Nephron progenitor cell (in vitro differentiated cells): ENCODE data around the gene VCP.
A peak's percentile ranks its signal among the peaks of the same experiment; 100 is the strongest.

ENCODE experiments used
- DNase-seq: peaks from one replicate; pipeline ENCODE4 v3.0.0; 2021
- H3K27ac Mint-ChIP-seq: 2 replicates; pipeline ENCODE4 v1.8.0; 2021; ENCODE audit warnings: mild to moderate bottlenecking, moderate library complexity, mixed read lengths
- H3K27me3 Mint-ChIP-seq: 2 replicates; pipeline ENCODE4 v1.8.0; 2021; ENCODE audit warnings: mild to moderate bottlenecking, low read depth, mixed read lengths; ENCODE audit not compliant: poor library complexity
- H3K36me3 Mint-ChIP-seq: 2 replicates; pipeline ENCODE4 v1.8.0; 2021; ENCODE audit warnings: low read depth, mixed read lengths
- H3K4me1 Mint-ChIP-seq: 2 replicates; pipeline ENCODE4 v1.8.0; 2021; ENCODE audit warnings: mixed read lengths
- H3K4me3 Mint-ChIP-seq: 2 replicates; pipeline ENCODE4 v1.8.0; 2021; ENCODE audit warnings: mild to moderate bottlenecking, moderate library complexity, mixed read lengths
- H3K9me3 Mint-ChIP-seq: 2 replicates; pipeline ENCODE4 v1.8.0; 2021; ENCODE audit warnings: mild to moderate bottlenecking, moderate library complexity, mixed read lengths
- TF ChIP-seq, protein P1 (sequence below): fragments of 200-600 bp; sonication (generic); IDR thresholded peaks from 2 replicates; pipeline ENCODE4 v1.5.0; 2021; ENCODE audit warnings: antibody characterized with exemption

The VCP gene

DNA sequence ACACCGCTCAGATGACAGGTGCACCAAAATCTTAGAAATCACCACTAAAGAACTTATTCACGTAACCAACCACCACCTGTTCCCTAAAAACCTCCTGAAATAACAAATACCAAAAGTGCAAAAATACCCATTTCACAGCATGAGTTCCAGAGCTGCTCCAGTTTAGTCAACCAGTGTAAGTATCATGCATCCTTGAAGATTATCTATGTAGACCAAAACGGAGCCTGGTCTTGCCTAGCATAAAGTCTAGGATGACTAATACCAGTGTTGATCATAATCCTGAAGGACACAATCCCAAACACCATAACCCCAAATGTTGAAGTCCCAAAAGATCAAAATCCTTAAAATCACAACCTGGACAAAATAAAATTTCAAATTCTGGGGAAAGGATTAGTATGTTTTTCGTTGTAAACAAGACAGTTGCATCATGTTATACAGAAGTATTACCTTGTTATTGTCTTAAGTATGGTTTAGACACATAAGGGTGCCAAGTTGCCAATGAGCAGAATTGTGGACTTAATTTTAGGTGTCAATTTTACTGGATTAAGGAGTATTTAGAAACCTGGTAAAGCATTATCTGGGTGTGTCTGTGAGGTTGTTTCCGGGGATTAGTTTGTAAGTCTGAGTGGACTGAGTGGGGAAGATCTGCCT is 18.1 kb downstream of the VCP start:
- DNase-seq, result no peak
- Mint-ChIP-seq H3K4me1 (no peaks in the 10 kb centered on the region), H3K9me3 (peaks cover 4% of the 10 kb centered on the region), H3K36me3 (peaks cover 97% of the 10 kb centered on the region), H3K4me3 (no peak overlapping the region), H3K27me3 (no peaks in the 10 kb centered on the region), H3K27ac (no peak overlapping the region)
- TF ChIP-seq, protein P1, sequence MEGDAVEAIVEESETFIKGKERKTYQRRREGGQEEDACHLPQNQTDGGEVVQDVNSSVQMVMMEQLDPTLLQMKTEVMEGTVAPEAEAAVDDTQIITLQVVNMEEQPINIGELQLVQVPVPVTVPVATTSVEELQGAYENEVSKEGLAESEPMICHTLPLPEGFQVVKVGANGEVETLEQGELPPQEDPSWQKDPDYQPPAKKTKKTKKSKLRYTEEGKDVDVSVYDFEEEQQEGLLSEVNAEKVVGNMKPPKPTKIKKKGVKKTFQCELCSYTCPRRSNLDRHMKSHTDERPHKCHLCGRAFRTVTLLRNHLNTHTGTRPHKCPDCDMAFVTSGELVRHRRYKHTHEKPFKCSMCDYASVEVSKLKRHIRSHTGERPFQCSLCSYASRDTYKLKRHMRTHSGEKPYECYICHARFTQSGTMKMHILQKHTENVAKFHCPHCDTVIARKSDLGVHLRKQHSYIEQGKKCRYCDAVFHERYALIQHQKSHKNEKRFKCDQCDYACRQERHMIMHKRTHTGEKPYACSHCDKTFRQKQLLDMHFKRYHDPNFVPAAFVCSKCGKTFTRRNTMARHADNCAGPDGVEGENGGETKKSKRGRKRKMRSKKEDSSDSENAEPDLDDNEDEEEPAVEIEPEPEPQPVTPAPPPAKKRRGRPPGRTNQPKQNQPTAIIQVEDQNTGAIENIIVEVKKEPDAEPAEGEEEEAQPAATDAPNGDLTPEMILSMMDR, result no peak

DNA sequence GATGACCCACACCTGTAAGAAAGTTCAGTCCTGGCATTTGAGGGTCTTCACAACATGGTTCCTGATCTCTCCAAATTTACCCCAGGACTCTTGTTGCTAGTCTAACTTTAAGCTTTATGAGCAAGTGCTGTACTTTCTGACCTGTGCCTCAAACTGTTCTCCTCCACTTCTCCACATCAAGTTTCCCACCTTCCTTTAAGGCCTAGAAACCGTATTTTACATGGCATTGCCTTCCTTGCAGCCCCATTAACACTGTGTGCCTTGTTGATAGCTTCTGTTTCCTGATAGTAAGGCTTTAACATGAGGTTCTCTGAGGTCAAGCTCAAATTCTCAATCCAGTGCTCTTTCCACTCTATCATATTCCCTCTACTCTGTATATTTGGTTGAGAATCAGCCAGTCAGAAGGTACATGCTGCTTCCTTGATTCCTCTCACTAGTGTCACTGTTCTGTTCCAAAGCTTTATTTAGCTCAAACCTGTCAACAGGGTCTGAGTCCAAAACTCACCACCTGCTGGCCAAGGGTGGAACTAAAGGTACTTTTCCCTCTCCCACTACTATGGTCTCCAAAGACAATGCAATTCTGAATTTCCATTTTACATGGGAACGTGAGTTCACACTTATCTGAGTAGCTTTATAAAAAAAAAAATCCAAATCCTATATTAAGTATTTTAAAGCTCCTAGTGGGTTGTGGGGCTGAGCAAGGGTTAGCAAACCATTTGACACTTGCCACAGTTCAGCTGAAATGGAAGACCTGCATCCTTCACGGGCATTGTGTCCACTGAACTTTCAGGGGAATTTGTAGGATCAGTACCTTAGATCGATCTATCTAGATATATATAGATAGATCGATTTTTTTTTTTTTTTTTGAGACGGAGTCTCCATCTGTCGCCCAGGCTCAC is 21.1 kb downstream of the VCP start:
- peaks cover 86% of the 10 kb centered on the region for H3K36me3 Mint-ChIP-seq
- H3K4me3 Mint-ChIP-seq, result no peak overlapping the region
- TF ChIP-seq, protein P1, result peak; percentile 63
- peaks cover 4% of the 10 kb centered on the region for H3K9me3 Mint-ChIP-seq
- no peaks in the 10 kb centered on the region for H3K27me3 Mint-ChIP-seq
- no peaks in the 10 kb centered on the region for H3K4me1 Mint-ChIP-seq
- peak overlapping the region; percentile 0 for H3K27ac Mint-ChIP-seq
- DNase-seq, result peak; percentile 59

DNA sequence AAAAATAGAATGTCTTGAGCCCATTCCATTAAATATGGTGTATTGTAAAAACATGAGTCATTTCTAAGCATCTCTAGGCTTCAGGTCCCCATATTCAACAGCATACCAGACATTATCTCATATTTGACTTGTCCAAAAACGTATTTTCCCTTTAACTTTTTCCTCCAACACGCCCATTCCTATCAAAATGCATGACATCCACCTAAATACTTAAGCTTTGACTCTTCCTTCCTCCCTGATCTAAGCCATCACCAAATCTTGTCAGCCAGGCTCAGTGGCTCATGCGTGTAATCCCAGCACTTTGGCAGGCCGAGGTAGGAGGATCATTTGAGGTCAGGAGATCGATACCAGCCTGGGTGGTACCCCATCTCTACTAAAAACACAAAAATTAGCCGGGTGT is 23.9 kb downstream of the VCP start:
- H3K4me1 Mint-ChIP-seq, result no peaks in the 10 kb centered on the region
- H3K4me3 Mint-ChIP-seq, result no peak overlapping the region
- DNase-seq, result no peak
- H3K36me3 Mint-ChIP-seq, result peaks cover 68% of the 10 kb centered on the region
- TF ChIP-seq, protein P1, result no peak
- H3K27ac Mint-ChIP-seq, result no peak overlapping the region
- no peaks in the 10 kb centered on the region for H3K27me3 Mint-ChIP-seq
- H3K9me3 Mint-ChIP-seq, result no peaks in the 10 kb centered on the region

DNA sequence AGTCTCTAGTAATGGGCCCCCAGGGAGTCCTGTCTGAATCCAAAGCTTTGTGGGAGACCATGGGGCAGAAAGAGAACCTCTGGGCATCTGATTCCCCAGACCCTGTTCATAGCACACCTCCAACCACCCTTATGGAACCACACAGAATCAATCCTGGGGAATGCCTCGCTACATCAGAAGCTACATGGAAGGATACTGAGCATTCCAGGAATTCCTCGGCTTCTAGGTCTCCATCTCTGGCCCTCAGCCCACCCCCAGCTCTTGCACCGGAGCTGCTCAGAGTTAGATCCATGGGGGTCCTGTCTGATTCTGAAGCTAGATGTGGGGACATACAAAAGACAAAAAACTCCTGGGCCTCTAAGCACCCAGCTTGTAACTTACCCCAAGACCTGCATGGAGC is 28.4 kb downstream of the VCP start:
- Mint-ChIP-seq H3K27ac (no peak overlapping the region), H3K36me3 (peaks cover 57% of the 10 kb centered on the region), H3K27me3 (no peaks in the 10 kb centered on the region), H3K4me3 (no peak overlapping the region), H3K4me1 (no peaks in the 10 kb centered on the region), H3K9me3 (no peaks in the 10 kb centered on the region)
- TF ChIP-seq, protein P1, result no peak
- no peak for DNase-seq

DNA sequence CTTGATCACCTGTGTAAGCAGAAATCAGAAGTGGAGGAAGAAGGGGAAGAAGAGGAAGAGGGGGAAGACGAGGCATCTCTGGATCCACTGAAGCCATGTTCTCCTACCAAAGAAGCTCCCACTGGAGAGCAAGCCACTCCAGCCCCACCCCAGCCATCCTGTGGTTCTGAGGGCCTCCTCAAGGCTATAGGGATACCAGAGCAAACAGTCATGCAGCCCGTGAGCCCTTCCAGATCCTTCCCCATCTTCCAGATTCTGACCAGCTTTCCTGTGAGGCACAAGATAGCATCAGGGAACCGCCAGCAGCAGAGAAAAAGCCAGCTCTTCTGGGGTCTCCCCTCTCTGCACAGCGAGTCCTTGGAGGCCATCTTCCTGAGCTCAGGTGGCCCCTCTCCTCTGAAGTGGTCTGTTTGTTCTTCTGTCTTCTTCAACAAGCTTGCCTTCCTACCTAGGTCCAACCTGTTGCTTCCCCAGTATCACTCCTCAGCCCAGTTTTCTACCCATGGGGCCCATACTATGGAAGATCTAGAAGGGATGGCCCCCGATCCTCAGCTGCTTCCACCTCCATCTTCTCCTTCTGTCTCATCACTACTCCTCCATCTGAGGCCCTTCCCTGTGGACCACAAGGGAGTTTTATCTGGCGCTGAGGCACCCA is 29.4 kb downstream of the VCP start:
- Mint-ChIP-seq H3K36me3 (peaks cover 46% of the 10 kb centered on the region), H3K27ac (no peak overlapping the region), H3K4me1 (no peaks in the 10 kb centered on the region), H3K9me3 (no peaks in the 10 kb centered on the region), H3K4me3 (no peak overlapping the region), H3K27me3 (no peaks in the 10 kb centered on the region)
- no peak for DNase-seq
- TF ChIP-seq, protein P1, result no peak
